Esophagus muscularis mucosa (tissue), 3 donors: ENCODE results near the gene POFUT1.

Experiments
- CTCF ChIP-seq, 3 experiments: fragments of 200-600 bp in 2 of 3; fragments of 450-650 bp in 1 of 3; sonication (generic) in 2 of 3; IDR thresholded peaks; one replicate each; pipeline ENCODE4 v1.5.1; 2017 to 2019; ENCODE audit warnings: antibody characterized with exemption in 3 of 3, mild to moderate bottlenecking in 2 of 3, moderate library complexity in 1 of 3
- POLR2AphosphoS5 ChIP-seq, 2 donors: sonication (generic); formaldehyde crosslinking; IDR thresholded peaks; one replicate each; pipeline ENCODE4 v1.6.1; 2017; ENCODE audit warnings: antibody characterized with exemption in 2 of 2

- TF ChIP-seq POLR2AphosphoS5 (IDR thresholded peaks at IDR 0.05) (no peak), CTCF (IDR thresholded peaks at IDR 0.05) (no peak)
Measured at GRCh38 chr20:32190616-32191415, 16.9 kb upstream of the POFUT1 start.
